ENCODE data around the gene CREB3L2.

Gene CREB3L2

GRCh38 chr7:137878333-137878961, 123.4 kb downstream of the CREB3L2 start:
- no peak for DNase-seq (ENCODE audit: low spot score)
- FAIRE-seq: no peak

GRCh38 chr7:137877027-137877675, 124.7 kb downstream of the CREB3L2 start:
- FAIRE-seq: no peak

DNA sequence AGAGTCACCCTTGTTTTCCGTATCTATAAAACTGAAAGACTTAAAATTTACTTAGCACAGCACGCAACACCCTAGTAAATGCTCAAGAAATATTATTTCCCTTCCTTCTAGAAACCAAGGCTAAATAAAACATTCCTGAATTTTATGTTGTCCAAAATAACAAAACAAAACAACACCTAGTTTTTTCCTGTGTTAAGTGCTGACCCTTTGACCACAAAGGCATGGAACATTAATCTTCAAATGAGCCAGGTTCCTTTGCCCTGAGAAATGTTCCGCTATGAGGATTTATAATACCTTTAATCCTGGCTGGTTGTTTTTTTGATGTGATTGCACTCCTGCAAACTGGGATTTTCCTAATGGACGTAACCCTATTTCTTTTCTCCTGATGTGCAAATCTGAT, 126.1 kb downstream of the CREB3L2 start:
- peak; percentile 65 for DNase-seq (ENCODE audit: low spot score)
- FAIRE-seq: peak; percentile 95

More at GRCh38 chr7:137877027-137877675, 124.7 kb downstream of the CREB3L2 start:
- no peak for DNase-seq (ENCODE audit: low spot score)

GRCh38 chr7:137873979-137874777, 127.7 kb downstream of the CREB3L2 start:
- FAIRE-seq (peak; percentile 99), DNase-seq (ENCODE audit: low spot score) (peak; percentile 96)

DNA sequence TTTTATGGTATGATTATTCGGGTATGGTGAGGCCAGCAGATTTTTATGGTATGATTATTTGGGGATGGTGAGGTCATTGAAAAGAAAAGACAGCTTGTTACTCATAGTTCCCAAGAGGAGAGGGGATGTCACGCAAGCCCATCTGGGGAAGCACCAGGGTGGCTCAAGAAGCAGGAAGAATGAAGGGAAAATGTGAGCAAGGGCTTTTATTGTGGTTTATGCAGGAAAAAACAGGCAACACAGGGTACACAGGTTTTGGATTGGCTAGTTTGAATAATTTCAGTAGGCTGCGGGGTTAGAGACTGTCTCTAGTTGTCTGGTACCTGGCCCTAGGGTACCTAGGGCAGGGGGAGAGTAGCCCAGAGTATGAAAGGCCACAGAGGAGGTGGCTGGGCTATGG, 128.4 kb downstream of the CREB3L2 start:
- FAIRE-seq (peak; percentile 89), DNase-seq (ENCODE audit: low spot score) (peak; percentile 79)

- FAIRE-seq (no peak), DNase-seq (ENCODE audit: low spot score) (no peak)
Observed at GRCh38 chr7:137871170-137871915, 130.5 kb downstream of the CREB3L2 start.

DNA sequence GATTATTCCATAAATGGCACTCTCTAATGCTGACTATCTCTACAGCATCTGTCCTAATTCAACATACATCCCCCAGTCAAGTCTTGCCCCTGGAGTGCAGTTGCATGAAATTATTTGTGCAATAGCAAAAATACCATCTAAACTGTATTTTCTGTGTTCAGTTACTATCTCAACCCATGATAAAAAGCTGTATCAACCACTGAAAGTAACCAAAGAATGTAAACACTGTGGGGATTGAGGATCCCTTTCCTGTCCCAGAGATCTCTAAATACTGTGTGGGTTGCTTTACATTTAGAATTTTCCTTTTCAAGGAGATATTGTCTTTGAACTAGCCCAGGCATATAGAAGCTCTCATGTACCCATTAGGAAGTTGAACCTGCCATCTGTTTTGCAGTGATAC, 131.2 kb downstream of the CREB3L2 start:
- DNase-seq (ENCODE audit: low spot score): no peak
- FAIRE-seq: no peak

DNA sequence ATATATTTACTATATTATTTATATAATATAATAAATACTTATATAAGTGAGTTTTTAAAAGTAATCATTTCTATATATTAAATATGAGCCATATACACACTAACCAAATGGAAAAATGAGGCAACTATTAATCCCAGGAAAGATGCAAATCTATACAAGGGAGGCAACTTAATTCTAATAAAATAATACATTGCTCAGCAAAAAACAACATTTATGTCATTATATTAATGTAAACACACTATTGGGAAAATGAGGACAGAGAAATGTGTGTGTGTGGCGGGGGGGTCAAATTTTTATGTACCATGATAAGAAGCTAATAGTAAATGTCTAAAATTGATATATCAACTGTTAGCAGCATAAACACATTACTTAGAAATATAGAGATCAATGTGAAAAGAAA, 131.8 kb downstream of the CREB3L2 start:
- no peak for DNase-seq (ENCODE audit: low spot score)
- FAIRE-seq: peak; percentile 45

- peak; percentile 78 for FAIRE-seq
Observed at GRCh38 chr7:137869260-137869659, 132.6 kb downstream of the CREB3L2 start.

GRCh38 chr7:137867289-137867688, 134.6 kb downstream of the CREB3L2 start:
- DNase-seq (ENCODE audit: low spot score): no peak
- no peak for FAIRE-seq

More at GRCh38 chr7:137869260-137869659, 132.6 kb downstream of the CREB3L2 start:
- no peak for DNase-seq (ENCODE audit: low spot score)

- FAIRE-seq (no peak), DNase-seq (ENCODE audit: low spot score) (no peak)
Observed at GRCh38 chr7:137865764-137866163, 136.1 kb downstream of the CREB3L2 start.

GRCh38 chr7:137862964-137863363, 138.9 kb downstream of the CREB3L2 start:
- DNase-seq (ENCODE audit: low spot score) (no peak), FAIRE-seq (no peak)

DNA sequence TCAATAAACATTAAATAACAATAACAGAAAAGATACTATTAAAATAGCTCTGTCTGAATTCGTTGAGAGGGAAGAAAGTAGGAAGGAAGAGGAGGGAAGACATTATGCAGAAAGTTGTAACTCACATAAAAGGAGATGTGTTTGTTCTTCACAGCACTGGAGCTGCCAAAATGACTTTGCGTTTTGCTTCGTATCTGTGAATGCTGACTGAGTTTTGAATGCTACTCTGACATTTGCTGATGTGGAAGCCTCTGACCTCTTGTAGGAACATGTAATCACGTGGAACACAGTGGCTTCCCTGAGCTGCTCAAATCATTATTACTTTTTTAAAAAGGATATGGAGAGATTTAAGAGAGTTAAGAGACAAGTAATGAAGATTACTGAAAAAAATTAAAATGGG, 139.5 kb downstream of the CREB3L2 start:
- no peak for DNase-seq (ENCODE audit: low spot score)
- no peak for FAIRE-seq

GRCh38 chr7:137860542-137860941, 141.3 kb downstream of the CREB3L2 start:
- DNase-seq (ENCODE audit: low spot score) (no peak), FAIRE-seq (no peak)

DNA sequence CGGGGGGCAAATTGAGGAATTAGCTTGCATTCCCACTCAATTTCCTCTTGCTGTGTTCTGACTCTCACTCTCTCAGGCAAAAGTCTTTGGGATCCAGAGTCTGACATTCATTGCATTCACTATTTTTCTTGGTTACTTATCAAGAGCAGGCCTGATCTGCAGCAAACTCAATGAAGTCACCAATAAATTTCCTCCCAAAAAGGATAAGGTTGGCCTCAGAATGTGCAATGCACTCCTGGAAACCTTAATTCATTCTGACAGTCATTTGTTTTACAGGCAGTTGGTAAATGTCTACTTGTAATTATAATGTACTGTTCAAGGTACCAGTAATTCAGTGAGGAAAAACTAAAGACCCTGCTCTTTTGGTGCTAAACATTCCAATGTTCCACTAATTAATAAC, 148.8 kb downstream of the CREB3L2 start:
- DNase-seq (ENCODE audit: low spot score) (no peak), FAIRE-seq (no peak)

DNA sequence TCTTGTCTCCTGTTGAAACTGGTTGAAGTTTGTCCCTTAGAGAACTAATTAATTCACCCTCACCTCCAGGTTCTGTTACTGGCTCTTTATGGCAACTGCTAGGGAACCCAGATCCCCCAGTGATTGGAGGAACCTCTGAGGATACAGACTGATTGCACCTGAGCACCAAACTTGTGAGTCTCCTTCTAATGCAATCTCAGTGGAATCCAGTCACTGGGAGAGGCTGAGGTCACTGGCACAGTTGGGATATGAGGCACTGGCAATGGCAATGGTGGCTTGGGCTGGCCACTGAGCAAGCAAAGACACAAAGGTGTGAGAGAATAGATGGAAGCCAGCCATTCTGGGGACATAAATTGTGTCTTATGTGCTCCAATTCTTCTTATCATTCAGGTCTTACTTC, 149.8 kb downstream of the CREB3L2 start:
- FAIRE-seq (no peak), DNase-seq (ENCODE audit: low spot score) (no peak)

DNA sequence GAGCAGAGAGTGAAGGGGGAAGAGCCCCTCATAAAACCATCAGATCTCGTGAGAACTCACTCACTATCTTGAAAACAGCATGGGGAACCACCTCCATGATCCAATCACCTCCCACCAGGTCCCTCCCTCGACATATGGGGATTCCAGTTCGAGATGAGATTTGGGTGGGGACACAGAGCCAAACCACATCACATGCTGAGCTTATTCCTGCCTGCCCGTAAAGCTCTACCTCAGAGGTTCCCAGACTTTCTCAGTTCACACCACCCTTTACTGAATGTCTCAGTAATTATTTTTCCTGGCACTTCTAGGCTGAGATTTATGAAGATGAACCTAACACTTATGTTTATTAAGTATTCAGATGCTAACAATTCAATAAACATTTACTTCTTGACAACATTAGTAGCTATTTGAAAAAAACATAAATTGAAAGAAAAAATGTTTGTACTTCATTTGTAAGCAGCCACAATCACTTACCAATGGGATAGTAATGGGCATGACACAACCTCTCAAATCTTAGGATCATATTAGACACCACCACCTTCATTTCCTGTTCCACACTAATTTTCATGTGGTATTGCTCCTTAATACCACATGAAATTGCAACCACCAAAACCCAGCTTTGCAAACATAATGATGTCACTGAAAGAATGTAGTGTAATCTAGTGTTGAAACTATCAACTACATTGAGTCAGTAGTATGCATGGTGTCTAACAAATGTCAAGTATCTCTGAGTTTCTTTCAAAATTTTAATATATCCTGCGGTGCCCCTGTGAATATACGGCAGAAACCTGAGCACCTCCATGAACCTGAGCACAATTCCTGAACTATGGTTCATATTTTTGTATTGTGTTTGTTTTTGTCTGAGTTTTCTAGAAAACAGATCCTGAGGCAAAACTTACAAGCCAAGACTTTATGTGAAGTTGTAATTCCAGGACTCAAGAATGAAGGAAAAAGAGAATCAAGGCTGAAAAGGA, 150.6 kb downstream of the CREB3L2 start:
- DNase-seq (ENCODE audit: low spot score) (peak; percentile 35), FAIRE-seq (no peak)

DNA sequence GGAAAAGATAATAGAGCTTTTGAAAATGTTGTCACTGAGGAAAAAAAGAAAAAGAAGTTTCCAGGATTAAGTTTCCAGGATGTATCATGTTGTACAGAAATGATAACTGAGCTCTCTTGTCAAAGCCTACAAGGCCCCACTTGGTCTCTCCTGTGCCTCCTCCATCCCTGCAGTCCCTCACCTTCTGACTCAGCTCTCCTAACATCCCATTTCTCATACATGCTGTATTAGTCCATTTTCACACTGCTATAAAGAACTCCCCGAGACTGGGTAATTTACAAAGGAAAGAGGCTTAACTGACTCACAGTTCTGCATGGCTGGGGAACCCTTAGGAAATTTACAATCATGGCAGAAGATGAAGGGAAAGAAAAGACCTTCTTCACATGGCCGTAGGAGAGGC, 151.3 kb downstream of the CREB3L2 start:
- DNase-seq (ENCODE audit: low spot score): peak; percentile 58
- FAIRE-seq: peak; percentile 70

GRCh38 chr7:137848095-137848494, 153.8 kb downstream of the CREB3L2 start:
- FAIRE-seq (no peak), DNase-seq (ENCODE audit: low spot score) (no peak)

DNA sequence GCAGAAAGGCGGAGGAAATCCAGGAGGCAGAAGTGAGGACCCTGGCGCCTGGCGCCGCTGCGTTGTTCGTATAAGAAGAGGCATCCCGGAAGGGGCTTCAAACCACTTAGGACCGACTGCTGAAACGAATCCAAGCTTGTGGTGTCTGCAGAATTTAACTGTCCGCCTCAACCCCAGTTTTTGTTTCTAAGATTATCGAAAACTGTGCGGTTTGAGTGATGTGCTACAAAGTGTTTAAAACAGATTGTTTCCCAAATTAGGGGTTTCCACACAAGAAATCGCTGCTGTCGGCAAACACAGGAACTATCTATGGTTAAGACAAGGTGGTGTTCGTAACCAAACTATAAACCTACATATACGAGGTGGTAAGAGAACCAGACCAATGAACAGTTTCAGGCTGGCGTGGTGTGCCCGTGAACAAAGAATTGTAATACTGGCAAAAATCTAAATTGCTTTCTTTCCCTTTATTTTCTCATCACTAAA, 154.3 kb downstream of the CREB3L2 start:
- DNase-seq (ENCODE audit: low spot score) (no peak), FAIRE-seq (no peak)

Data from RCC 7860 (cell line).